Activated CD4-positive, CD25-positive, alpha-beta regulatory T cell treated with anti-CD3 and anti-CD28 coated beads, Interleukin-2, amount 50 U/mL, for 72 hours (primary cell): ENCODE data around the gene ELAC1.

Experiments
- DNase-seq: peaks from one replicate; pipeline ENCODE4 v3.0.0; 2021

Gene ELAC1

DNA sequence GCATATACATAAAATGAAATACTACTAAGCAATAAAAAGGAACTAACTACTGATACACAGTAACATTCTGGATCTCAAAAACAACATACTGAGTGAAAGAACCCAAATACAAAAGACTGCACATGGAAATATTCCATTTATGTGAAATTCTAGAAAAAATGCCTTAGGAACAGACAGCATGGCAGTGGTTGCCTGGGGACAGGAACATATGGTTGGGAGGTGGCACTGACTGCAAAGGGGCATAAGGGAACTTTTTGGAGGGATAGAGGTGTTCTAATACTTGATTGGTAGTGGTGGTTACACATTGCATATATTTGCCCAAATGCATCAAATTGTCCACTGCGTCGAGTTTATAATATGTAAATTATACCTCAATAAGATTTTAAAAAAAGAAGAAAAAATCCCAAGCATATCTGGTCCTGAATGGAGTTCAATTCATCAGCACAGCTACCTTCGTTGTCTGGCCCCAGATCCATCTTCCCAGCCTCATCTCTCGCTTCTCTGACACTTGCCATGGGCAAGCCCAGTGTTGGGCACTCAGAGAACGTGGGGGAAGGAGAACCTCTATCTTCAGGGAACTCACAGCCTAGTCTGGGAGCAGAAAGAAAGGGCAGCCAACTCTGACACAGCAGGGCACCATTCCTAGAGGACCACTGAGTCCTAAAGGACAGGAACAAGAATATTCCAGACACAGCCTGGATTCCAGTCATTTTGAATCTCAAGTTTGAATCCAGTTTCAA is 53.6 kb downstream of the ELAC1 start:
- DNase-seq = no peak

DNA sequence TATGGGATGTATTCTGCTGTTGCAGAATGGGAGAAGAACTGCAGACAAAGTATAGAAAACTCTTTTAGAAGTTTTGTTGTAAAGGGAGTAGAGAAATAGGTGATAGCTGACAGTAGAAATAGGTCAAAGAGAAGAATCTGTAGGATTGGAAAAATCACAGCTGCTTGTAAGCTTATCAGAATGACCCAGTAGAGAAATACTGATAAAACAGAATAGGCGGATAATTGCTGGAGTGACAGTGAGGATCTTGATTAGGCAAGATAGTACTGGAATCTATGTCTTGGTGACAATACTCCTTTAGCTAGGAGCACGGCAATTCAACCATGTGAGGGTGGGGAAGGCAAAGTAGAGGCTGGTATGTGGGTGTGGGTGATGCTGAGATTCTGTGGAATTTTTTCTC is 57.7 kb downstream of the ELAC1 start:
- DNase-seq = no peak

DNA sequence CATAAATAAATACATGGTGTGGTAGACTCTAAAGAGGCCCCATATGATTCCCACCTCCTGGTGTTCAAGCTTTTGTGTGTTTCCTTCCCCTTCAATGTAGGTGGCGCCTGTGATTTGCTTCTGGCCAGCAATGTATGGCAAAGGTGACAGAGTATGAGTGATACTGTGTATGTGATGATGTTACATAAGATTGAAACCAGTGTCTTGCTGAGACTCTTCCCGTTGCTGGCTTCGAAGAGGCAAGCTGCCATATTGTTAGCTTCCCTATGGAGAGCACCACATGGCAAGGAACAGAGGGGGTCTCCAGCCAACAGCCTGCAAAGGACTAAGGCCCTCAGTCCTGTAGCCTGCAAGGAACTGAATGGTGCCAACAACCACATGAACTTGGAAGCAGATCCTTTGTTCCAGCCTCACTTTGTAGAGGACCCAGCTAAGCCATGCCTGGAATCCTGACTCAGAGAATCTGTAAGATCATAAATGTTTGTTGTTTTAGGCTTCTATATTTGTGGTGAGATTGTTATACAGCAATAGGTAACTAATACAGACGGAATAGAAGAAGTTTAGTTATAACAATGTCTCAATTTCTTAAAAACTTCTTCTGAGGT is 60.5 kb downstream of the ELAC1 start:
- no peak for DNase-seq

DNA sequence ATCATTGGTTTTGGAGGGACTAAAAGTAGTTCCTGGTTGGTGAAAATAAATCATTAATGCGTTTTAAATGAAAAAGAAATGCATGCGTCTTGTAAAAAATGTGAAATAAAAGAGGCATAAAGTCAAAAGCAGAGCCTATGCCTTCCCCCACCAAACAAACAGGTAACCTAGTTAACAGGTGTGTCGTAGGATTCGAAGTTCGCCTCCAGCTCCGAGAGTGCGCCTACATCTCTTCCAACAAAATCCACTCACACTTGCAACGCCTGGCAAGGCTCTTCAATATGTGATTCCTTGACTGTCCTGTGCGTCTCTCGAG is 61.5 kb downstream of the ELAC1 start:
- no peak for DNase-seq

DNA sequence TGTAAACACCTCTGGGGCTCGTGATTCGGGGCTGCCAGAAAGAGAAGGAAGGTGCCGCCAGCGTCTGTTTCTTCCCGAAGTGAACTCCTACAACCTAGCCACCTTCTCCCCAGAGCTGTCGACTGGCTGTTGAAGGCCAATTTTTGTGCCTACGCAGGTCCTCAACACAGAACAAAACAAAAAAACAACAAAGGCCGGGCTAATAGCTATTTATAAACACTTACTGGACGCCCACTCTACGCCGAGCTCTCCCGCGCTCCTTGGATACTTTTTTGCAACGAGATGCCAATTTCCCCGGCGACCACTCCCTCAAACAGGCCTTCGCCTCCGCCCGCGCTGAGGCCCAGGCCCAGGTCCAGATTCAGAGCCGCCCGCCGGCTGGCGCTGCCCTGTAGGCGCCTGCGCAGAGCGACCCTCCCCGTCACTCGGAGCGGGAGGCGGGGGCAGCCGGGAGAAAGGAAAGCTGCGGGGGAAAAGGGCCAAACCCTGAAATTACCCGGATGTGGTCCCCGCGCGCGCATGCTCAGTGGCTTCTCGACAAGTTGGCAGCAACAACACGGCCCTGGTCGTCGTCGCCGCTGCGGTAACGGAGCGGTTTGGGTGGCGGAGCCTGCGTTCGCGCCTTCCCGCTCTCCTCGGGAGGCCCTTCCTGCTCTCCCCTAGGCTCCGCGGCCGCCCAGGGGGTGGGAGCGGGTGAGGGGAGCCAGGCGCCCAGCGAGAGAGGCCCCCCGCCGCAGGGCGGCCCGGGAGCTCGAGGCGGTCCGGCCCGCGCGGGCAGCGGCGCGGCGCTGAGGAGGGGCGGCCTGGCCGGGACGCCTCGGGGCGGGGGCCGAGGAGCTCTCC is 62.1 kb downstream of the ELAC1 start, which contains the start of gene SMAD4:
SMAD4 (plus strand) TSS at position 520 of the 843 bp plus-strand sequence. CDS start 16,834 bp downstream, outside the sequence.
- DNase-seq = peak; percentile 99

DNA sequence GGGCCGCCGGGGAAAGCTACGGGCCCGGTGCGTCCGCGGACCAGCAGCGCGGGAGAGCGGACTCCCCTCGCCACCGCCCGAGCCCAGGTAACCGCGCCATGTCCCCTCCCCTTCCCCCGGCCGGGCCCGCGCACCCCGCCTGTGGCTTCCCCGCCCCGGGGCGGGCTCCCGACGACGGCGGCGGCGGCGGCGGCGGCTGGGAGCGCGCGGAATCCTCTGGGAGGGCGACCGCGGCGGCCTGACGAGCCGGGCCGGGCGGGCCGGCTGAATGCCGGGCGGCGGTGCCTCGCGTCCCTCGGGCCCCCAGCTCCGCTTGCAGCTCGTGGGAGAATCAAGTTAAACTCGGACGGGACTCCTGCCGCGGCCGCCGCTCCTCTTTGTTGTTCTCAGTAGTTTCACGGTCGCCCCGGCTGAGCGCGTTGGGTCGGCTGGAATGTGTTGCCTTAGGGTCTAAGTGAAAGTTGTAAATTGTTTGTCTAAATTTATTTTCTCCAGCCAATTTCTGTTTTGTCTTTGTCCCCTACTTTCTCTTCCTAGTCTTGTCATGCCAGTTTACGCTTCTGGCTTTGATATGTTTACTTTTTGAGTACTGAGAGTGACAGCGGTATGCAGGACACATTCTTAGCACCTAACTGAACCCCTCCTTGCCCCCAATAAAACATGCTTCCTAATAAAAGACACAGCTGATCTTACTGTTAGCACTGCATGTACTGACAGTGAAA is 62.9 kb downstream of the ELAC1 start:
- peak; percentile 75 for DNase-seq

DNA sequence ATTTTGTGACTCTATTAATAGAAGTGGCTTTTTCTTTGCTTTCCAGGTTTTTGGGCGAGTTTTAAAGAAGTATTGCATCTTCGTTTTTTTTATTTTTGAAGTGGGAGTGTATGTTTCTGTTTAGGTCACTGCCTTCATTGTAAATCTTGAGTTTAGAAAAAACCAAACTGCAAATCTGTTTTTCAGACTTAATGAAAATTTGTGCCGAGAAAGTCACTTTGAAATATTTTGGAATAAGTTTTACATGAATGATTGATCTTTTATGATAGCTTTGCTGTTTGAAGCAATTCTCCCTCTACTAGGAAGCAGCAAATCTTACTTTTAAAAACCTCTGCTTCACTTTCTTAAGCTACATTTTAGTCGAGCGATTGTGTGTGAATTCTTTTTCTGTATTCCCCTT is 64.4 kb downstream of the ELAC1 start:
- no peak for DNase-seq

DNA sequence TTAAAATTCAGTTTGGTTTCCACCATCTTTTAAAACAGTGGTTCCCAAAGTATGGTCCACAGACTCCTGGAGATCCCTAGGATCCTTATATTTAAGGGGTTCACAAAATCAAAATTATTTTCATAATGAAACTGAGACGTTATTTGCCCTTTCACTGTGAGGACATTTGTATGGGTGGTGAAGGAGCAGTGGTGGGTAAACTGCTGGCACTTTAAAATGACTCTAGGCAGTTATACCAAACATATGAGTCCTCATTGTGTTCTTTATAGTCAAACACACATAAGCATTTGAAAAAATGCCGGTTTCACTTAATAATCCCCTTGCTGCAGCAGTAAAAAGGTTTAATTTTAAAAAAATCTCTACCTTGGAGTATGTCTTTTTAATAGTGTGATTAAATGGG is 69.4 kb downstream of the ELAC1 start:
- DNase-seq = no peak
